HG03457 (cell line): ENCODE results near the gene GLS.
"Not testable (repeated sequence)": the region's sequence is repeated elsewhere in the genome, so short reads cannot be mapped to it uniquely, and the experiment has no call there.

Source experiments
- ATAC-seq: cut with Tn5 transposase; IDR thresholded peaks from one replicate; pipeline ENCODE4 v1.9.1; 2021; ENCODE audit warnings: moderate number of reproducible peaks; ENCODE audit not compliant: unreplicated experiment

Gene GLS

DNA sequence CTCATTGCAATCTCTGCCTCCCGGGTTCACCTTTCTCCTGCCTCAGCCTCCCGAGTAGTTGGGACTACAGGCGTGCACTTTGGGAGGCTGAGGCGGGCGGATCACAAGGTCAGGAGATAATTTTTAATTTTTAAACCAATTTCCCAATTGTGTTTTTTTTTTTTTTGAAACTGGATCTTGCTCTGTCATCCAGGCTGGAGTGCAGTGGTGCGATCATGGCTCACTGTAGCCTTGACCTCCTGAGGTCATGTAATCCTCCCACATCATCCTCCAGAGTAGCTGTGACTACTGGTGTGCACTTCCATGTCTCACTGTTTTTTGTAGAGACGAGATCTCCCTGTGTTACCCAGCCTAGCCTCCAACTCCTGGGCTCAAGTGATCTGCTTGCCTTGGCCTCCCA lies 49.3 kb downstream of the GLS start:
- no peak for ATAC-seq

DNA sequence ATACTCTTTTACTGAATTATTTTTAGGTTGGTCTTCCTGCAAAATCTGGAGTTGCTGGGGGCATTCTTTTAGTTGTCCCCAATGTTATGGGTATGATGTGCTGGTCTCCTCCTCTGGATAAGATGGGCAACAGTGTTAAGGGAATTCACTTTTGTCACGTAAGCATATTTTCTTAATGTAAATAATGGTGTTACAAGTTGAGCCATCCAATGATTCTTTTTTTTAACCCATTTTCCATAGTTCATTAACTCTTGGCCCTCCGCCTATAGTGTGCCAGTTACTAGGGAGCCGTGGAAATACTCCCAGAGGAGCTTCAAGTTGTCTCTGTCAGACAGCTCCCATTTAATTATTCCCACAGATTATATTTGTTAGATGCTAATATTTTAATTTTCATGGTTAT lies 49.8 kb downstream of the GLS start:
- no peak for ATAC-seq

DNA sequence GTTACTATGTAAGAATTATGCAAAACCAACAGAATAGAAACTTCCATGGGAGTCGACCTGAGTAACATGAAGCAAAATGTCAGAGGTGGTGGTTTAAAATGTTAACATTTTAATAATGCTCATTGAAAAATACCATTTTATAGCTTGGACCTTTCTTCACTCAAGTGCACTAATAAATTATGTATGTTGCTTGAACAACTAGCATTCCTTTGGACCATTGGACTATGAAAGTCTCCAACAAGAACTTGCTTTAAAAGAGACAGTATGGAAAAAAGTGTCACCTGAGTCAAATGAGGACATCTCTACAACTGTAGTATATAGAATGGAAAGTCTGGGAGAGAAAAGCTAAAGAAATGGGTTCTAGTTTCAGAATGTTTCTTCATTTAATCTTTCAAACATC lies 51.9 kb downstream of the GLS start:
- ATAC-seq = no peak

DNA sequence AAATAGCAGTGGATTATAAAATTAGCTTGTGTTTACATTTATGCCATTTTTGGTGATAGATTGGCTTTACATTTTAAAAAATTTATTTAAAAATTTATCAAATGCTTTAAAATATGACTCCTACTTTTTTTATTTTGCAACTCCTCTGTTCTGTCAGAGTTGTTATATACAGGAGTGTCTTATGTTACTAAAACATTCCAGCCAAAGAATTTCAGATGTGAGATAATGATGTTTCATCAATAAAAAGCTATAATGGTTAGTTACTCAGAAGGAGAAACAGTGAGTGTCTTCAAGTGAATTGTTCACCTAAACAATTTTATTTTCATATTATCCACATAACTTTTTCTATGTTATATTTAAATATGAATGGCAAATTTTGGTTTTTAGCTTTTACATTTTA lies 52.7 kb downstream of the GLS start:
- no peak for ATAC-seq

DNA sequence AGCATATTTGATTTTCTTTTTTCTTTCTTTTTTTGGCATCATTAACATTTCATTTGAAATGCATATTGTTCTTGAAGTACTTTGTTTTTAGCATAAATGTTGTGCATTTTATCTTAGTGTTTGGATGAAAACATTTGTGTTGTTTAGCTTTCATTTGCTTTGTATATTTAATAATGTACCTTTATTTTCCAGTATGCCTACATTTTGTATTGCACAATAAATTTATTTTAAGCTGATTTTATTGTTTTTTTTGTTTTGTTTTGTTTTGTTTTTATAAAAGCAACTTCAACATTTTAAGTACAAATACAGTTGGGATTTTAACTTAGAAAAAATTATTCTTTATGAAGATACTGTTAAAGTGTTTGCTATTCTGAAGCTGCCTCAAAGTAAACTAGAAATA lies 54.4 kb downstream of the GLS start:
- no peak for ATAC-seq

DNA sequence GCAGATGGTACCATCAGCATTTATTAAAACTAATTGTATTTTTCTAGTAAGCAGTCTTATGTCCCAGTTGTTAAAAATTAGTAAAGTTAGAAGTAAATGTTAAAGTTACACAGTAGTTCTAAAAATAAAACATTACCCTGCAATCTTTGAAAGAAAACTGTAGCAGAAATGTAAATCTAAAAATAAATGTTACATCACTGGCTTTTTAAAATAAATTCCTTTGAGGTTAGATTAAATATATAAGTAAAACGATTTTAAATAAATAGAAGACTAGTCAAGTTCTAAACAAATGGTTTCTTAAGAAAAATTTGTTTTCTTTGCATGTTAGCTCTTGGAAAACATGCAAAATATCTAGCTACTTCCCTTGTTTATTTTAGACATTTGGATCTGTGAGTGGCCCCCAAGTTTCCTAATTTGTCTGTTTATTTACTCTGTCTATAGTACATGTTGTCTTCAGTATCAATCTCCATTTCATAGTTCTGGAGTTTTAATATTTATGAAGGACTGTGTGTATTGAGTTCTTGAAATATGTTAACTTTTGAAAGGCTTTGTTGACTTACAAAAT lies 58.2 kb downstream of the GLS start:
- no peak for ATAC-seq

DNA sequence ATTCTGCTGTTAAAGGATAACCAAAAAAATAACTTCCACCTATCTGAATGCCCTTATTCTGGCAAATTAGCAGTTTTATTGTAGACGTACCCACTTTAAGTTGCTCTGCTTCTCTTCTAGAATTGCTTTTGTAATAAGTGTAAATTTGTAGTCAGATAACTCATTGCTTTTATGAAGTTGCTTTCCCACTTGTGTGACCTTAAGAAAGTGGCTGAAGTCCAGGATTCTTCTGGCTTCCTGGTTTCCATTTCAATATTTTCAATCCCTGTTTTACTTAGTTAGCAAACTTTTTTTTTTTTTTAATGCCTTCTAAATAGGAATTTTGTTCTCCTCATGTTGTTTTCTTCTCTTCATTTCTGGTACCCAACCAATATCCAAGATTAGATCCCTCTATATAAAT lies 59.8 kb downstream of the GLS start:
- ATAC-seq = no peak

DNA sequence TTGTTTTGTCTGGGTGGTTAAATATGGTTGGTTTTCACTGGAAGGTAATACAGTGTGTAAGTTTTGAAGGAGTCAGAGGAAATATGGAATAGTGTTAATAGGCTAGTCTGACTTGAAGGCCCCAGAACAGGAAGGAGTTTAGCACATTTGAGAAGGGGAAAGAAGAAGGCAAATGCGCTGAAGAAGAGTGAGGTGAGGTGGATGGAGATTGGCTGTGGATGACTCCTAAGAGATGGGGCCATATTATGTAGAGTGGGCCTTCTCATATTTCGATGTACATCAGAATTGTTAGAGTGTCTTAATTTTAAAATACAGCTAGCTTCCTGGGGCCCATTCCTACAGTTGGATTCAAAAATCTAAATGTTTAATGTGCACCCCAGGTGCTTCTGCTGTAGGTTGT lies 61.0 kb downstream of the GLS start:
- ATAC-seq = no peak

DNA sequence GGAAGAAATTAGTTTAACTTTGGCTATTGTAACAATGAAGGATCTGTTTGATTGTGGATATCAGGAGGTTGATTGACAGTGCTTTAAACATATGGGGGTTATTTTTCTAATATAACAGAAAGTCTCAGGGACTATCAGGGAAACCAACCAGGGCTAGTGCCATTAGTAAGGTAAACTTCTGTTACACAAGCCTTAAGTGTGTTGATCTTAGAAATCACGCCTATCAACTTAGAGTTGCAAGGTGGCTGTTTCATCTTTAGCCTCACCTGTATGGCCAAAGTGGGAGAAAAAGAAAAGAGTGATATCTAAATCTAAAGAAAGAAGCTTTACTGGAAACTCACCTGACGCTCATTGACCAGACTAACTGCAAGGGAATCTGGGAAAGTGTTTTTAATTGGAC lies 62.1 kb downstream of the GLS start:
- ATAC-seq = no peak

DNA sequence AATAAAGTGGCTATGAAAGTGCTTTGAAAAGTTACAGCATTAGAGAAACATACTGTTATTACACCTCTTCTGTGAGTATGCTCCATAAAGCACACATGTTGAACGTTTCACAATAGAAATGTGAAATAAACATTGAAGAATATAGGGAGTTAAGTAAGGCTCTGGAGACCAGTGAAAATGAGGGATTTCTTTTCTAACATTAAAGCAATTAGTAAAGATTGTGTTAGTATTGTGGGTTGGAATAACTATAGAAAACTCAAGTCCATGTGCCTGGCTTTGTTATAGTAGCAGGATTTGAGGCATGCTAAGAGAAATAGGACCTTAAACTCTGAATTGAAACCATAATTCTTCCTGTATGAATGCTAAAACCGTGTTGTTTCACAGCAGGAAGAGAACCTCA lies 63.1 kb downstream of the GLS start:
- no peak for ATAC-seq

DNA sequence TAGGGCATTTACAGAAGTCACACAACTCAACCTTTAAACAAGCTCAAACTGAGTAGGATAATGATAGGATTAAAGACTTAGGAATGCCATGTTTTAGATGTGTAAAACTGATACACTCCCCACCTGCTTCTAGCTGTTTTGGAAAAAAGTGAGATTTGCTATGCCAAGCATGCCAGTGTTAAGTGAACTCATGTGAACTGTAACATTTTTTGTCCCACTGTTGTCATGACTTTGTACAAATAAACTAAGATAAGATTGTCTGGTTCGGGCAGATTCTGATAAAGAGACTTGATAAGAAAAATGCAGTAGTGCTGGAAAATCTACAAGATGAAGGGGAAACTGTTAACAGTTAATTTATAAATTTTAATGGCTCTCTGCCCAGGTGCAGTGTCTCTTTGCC lies 66.5 kb downstream of the GLS start:
- no peak for ATAC-seq

DNA sequence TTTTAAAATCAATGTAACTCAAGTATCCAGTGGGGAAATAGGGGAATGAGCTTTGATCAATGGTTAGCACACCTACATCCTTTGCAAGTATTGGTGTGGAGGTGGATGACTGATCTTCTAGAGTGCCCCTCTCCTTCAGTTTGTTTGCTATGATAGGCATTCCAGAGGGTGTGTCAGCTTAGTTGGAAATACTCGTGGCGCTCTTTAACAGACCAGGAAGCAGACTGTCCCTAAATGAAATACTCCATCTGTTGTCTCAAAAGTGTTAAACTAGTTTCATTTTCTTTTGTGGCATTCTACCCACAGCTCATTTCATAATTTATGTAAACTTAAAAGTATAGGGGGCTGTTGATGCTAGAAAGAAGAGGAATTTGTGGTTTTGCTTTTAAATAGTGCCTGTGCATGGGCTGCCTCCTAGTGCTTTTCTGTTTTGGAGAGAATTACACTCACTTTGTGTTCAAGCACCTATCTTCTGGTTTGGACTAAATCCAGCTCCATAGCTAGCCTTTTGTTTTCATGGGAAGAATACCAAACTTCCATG lies 67.2 kb downstream of the GLS start:
- ATAC-seq = peak; percentile 62

DNA sequence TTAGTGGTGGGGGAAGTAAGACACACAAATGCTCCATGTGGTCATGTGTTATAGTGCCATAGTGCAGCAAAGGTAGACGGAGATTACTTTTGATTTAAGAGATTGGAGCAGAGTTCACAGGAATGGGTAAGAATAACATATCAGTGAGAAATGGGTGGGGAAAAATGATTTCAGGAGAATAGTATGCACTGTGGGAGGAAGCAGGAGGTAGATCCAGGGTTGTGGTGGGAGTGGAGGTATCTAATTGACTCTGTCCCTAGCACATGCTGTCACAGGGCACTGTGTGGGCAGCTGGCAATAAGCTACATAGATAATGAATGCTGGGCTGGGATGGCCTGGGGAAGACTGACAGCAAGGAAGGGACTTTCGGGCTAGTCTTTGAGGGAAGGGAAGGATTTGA lies 68.0 kb downstream of the GLS start:
- ATAC-seq = no peak

DNA sequence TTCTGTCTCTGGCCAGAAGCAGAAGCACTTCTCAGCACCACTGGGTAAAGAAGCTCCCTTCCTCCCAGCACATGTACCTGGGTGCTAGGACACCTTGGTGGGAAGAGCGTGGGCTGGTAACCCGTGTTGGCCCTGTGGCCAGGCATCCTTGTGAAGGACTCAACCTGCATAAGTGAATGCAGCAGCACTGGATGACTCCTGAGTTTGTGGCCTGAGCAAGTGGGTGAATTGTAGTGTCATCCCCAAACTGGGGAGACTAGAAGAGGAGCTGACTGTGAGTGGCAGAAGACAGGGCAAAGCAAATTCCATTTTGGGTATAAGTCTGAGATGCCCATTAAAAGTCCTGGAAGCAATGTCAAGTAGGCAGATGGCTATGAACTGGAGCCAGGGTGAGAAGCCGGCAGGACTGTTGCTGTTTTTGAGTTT lies 70.0 kb downstream of the GLS start:
- ATAC-seq = no peak

DNA sequence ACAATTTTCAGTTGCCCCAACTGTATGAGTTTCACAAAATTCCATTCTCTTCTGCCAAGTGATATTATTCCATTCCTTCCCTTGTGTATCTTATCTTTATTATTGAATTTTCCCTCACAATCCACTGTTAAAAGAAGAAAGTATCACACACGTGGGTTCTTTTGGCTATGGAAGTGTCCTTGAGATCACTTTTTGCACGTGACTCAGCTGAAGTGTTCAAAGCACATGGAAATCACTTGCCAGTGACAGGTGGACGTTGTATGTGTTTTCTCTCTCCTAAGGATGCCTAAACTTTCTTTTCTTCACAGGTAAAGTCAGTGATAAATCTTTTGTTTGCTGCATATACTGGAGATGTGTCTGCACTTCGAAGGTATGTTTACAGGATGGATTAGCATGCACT lies 72.6 kb downstream of the GLS start:
- ATAC-seq = no peak

DNA sequence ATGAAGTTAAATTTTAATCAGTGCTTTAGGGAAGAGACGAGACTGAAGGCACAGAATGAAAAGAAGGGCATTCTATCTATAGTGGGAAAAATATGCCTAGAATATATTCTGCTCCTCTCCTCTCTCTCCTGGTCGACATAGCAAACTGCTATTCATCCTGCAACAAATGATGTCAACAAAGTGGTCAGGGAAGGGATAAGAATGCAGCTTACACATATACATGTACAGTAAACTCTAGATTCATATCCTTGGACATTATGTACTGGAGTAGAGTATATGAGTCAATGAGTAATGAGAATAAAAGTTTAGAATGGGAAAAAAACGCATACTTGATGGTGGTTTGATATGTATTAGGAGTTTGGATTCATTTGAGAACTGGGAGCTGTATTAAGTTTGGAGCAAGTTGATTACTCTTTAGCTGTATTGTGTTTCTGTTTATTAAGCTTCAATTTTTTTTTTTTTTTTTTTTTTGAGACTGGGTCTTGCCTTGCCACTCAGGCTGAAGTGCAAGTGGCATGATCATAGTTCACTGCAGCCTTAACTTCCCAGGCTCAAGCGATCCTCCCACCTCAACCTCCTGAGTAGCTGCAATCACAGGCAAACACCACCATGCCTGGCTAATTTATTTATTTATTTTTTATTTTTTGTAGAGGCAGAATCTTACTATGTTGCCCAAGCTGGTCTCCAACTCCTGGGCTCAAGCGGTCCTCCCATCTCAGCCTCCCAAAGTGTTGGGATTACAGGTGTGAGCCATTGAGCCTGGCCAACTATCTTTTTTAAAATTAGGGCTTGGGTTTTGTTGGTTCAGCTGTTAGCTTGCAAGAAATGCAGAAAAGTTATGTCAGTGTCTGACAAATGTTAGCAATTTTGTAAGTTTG lies 79.5 kb downstream of the GLS start:
- ATAC-seq = no peak

DNA sequence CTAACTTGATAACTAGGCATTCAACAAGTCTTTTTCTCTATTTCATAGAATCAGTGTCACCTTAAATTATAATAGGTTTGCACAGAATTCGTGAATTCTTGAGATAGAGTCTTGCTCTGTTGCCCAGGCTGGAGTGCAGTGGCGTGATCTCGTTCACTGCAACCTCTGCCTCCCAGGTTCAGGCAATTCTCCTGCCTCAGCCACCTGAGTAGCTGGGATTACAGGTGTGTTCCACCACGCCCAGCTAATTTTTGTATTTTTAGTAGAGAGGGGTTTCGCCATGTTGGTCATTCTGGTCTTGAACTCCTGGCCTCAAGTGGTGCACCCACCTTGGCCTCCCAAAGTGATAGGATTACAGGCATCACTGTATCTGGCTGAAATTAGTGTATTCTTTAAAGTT lies 80.5 kb downstream of the GLS start:
- not testable (repeated sequence) for ATAC-seq

DNA sequence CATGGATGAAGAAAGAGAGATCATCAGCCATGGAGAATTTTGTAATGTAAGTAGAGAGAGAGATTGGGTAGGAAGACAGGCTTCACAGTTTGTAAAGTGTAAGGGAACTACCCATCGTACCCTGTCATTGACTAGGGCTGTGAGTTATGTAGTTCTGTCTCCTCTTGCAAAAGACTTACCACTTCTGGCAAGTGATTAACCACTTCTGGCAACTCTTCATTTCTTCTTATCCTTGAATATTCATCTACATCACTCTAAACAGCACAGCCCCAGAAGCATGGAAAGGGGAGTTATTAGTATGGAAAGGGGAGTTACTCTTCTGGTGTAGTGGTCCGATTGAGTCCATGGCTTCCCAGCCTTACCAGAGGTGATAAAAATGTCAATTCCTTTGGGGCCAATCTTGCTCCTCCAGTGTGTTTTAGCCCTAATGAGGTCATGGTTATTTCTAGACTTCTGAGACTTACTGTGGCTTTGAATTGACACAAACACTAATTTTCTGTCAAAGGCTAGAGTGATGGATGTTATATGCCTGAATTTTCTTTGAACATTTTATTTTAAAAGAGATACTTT lies 81.4 kb downstream of the GLS start:
- no peak for ATAC-seq

DNA sequence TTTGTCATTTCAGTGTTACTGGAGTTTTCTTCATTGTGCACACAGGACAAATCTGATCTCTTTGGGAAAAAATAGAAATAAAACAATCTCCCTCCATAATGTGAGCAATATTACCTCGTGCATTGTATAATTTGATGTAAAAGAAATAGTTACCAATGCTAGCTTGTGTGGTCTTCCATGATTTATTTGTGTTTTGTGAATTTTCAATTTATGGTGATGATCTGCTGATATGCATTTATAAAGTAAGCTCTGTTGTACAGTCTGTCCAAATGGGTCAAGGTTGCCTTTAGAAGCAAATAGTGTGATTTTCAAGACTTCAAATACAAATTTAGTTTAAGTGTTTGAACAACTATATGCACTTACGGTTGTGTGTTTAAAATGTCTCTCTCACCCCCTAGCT lies 82.5 kb downstream of the GLS start:
- no peak for ATAC-seq

DNA sequence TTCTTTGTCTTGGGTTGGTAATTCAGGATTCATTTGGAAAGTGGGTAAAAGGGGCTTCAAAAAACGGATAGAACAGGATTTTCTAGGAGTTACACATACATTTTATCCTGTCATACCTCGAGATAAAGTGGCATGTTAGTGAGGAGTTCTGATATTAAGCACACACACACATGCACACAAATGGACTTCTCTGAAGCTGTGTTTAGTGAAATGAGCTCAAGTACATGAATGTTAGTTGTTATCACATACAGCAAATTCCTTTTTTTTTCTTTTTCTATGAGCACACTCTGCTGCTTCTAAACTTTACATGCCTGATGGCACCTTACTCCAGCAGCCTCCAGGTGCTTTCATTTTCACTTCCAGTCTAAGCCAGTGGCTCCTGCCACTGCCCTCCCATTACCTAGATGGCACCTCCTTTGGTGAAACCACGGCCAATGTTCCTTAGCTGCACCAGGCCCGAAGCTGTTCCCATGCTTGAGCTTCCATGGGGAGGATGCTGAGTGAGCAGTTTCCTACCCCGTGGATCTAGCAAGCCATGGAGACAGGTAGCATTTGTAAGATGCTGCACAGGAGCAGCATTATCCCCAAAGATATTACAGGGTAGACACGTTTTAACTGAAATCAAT lies 83.7 kb downstream of the GLS start:
- ATAC-seq = no peak

DNA sequence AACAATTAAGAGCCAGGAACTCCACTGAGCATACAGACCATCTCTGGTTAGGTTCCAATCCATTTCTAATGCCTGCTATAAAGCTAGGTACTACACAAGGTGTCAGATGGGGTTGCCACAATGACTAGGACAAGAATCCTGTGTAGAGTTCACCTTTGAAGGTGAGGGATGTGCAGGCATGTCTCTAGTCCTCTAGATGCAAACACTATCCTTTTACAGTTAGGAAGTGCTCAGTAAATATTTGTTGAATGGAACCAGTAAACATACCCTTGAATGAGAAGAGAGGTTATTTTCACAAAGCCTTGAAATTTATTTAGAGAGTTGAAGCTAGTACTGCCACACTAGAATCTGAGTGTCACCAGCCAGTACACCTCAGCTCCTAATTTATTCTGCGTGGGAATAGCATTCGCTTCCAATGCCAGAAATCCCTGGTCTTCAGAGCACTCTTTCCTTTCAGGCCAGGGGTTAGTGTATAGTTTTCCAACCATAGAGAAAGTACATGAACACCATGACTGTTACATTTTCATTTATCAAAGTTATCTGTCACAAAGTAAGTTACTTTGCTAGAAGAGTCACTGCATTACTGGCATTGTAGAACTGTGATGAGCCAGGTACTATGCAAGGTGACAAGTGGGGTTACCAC lies 85.1 kb downstream of the GLS start:
- ATAC-seq = no peak
